ENCODE data around the gene OXSM.

The OXSM gene
- 15.9 to 16.7 reads per million in 2 donors for total RNA-seq

DNA sequence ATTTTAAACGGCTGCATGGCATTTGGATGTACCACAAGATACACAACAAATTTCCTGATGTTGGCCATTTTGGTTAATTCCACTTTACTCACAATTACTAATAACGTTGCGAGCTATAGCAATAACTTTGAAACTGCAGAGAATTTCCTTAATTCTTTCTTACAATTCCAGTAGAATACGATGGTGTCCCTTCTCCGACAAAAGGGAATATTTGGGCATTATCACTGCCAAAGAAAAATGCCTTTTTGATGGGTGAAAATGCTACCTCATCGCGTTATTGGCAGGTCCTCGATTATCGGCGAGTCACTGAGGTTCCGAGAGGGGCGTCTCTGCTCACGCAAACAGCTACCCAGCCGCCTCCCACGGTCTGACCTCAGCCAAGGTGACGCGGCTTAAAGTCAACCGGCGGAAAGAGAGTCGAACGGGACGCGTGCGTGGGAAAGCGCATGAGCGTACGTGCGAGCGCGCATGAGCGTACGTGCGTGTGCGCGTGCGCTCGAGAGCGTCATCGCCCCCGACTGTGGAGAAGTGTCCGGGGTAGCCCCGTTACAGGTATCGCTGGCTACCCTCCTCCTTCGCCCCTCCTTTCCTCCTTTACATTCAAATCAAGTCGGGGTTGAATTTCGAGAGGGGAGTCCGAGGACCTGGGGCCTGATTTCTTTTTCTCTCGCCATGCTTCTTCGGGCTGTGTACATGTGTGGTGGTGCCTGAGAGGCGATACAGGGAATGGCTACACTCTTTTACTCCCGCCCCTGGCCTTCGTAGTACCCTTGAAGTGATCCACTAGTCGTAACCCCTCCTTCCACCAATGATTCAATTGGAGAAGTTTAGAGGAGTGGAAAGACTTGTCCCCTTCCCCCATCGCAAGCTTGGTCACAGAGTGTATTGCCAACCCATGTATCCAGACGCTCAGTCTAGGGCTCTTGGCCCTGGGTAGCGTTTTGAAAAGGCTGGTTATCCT is at the start of gene OXSM:
Gene OXSM (plus strand): TSS at position 495 of the 961 bp plus-strand sequence. CDS start 931 bp downstream, outside the sequence.
- DNase-seq = peak; percentile 73

GRCh38 chr3:25744470-25744869 is 45.4 kb upstream of the OXSM start:
- no peak for DNase-seq

GRCh38 chr3:25747033-25747432 is 42.9 kb upstream of the OXSM start:
- DNase-seq = no peak

GRCh38 chr3:25748189-25748588 is 41.7 kb upstream of the OXSM start:
- DNase-seq = no peak

GRCh38 chr3:25749031-25749581 is 40.8 kb upstream of the OXSM start:
- no peak for DNase-seq

- no peak for DNase-seq
Observed at GRCh38 chr3:25751048-25751447, 38.8 kb upstream of the OXSM start.

GRCh38 chr3:25751725-25752124 is 38.2 kb upstream of the OXSM start:
- no peak for DNase-seq

DNA sequence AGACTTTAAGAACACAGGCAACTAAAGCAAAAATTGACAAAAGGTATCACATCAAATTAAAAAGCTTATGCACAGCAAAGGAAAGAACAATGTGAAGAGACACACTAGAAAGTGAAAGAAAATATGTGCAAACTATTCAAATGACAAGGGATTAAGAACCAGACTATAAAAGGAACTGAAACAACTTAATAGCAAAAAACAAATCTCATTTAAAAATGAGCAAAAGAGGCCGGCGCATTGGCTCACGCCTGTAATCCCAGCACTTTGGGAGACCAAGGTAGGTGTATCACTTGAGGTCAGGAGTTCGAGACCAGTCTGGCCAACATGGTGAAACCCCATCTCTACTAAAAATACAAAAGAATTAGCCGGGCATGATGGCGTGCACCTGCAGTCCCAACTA is 21.0 kb upstream of the OXSM start:
- no peak for DNase-seq

DNA sequence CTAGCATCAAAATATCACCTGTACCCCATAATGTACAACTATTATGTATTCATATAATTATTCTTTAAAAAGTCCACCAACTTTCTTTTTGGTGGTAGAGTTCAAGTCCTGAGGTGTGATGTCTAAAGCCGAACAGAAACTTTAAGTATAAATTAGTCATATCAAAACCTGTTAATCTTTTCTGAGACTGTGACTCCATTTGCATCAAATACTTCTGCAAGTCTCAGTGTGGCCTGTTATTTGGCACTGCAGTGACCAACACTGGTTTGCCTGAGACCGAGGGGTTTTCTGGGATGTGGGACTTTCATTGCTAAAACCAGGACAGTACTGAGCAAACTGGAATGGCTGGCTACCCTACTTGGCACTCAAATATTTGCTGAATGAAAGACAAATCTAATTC is 14.0 kb upstream of the OXSM start:
- no peak for DNase-seq

GRCh38 chr3:25780618-25781017 is 9.3 kb upstream of the OXSM start:
- no peak for DNase-seq

DNA sequence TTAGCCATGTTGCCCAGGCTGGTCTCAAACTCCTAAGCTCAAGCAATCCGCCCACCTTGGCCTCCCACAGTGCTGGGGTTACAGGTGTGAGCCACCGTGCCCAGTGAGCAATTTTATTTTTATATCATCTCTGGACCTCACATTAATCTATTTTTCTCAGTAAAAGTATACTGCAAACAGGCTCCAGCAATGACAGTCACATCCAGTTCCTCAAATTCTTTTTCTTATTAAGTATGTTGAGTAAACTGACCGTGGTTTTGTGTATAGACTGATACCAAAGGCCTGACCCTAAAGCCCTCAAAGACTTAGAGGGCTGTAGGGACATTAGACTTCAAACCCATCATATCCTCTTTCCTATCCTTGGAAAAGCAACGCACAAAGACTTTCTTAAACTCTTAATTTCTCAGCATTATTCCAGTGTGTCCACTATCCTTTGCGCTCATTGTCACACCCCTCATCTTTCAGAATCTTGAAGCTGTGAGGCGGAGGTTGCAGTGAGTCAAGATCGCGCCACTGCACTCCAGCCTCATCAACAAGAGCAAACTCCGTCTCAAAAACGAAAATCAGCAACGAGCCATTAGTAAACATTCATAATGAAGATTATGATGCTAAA is 8.6 kb upstream of the OXSM start:
- no peak for DNase-seq

DNA sequence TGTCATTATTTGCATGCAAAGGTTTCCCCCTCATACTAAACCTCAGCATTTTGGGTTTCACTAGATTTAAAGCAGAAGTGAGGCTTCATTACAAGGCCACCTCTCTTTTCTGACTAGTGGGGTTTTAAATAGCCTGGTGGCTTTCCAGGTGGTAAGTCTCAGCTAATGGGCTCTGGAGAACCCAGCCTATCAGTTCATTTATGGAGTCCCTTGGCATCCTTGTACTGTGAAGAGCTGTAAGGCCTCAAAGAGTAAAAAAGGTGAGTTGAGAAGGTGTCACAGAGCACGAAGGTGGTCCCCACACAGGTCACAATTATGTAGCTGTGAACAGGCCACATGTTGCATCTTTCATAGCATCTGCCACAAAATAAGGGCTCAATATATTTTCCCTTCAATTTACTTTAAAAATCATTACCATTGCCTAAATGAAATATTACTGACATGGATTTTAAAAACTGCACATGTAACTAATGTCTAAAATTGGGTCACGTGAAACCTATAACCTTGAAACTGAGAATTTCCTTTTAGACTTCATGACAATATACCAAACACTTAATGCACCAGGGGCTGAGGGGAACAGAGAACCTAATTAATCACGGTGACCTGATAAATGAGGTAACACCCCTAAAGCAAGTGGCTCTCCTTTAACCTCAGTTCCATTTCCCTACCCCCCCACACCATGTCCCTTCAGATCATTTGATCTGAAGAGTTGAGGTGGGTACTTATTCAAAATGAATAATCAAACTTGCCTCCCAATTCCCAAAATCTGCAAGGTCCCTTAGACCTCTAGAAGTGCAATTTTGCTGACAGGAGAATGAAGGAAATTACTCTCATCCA is 7.9 kb upstream of the OXSM start:
- no peak for DNase-seq

DNA sequence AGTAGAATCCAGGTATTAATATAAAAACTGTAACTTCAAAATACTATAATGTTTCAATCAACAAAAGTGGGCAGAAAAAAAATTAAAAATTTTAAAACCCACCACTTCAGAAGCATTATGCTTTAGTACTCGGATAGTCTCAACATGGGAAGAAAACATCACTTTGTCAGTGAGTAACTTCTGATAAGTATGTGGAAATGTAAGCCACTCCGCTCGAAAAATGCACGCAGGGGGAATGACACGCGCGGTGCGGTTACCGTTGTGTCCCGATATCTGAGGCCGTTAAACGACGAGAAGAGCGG is 7.3 kb upstream of the OXSM start:
- no peak for DNase-seq

- peak; percentile 79 for DNase-seq
Observed at GRCh38 chr3:25782938-25783660, 6.8 kb upstream of the OXSM start, which contains the start of gene NGLY1. NGLY1 (minus strand) TSS chr3:25783443; CDS start chr3:25783390, 53 bp downstream.

GRCh38 chr3:25783661-25784512 is 6.0 kb upstream of the OXSM start:
- no peak for DNase-seq

DNA sequence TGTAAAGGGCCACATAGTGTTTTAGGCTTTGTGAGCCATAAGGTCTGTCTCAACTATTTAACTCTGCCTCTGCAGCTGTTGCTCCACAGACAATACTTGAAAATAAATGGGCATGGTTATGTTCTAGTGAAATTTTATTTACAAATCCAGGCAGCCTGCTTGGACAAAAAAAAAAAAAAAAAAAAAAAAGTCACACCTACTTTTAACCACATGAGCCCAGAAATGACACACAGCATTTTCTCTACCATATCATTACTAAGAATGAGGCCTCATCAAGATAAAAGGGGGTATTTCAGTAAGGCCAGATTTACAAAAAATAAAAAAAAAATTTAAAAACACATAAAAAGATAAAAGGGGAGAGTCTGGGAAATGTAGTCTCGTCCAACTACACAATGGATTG is 4.9 kb upstream of the OXSM start:
- DNase-seq = no peak

GRCh38 chr3:25785826-25786225 is 4.1 kb upstream of the OXSM start:
- no peak for DNase-seq

- DNase-seq = no peak
Observed at GRCh38 chr3:25787689-25788088, 2.2 kb upstream of the OXSM start.

DNA sequence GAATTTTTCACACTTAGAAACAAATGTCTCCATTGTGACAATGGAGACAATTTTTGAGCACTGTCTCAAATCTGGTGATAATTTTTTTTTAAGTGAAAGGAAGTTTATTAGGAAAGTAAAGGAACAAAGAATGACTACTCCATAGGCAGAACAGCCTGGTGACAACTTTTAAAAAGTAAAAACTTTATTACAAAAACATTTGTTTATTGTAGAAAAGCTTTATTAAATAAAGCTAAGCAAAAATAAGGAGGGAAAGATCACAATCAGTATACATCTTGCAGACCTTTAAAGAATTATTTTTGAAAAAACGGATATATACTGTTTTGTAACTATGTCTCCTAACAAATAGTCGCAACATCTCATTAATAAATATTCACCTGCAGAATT is 688 bp upstream of the OXSM start:
- no peak for DNase-seq

GRCh38 chr3:25801786-25802185 is 11.9 kb downstream of the OXSM start:
- no peak for DNase-seq

DNA sequence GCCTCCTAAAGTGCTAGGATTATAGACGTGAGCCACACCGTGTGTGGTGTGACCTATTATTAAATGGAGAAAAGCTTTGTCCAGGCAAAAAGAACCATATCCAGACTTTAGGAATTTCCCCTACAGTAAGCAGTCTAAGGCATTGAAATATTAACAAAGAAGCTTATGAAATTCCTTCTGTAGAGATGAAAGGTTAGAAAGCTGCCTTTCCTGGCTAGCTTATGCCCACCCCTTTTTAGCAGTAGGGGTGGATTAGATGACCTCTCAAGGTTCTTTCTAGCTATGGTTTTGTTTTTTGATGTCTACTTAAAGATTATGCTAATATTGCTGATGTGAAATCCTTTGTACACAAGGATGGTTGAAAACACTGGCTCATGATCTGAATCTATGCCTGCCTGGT is 13.9 kb downstream of the OXSM start:
- no peak for DNase-seq

Data from activated gamma-delta T cell (primary cell).